Progenitor cell of endocrine pancreas (in vitro differentiated cells): ENCODE data around the gene TUSC2. TPM values are rescaled to one million over a fixed set of nuclear protein-coding genes. Genes with fewer than 3 reads are reported as not detected.
"Not testable (repeated sequence)": the region's sequence is repeated elsewhere in the genome, so short reads cannot be mapped to it uniquely, and the experiment has no call there.

Source experiments
- DNase-seq: peaks from one replicate; pipeline ENCODE4 v3.0.0; 2021; ENCODE audit warnings: low spot score; ENCODE audit not compliant: unreplicated experiment
- H3K27ac Mint-ChIP-seq: 2 replicates; pipeline ENCODE4 v1.8.0; 2021; ENCODE audit warnings: mild to moderate bottlenecking, moderate library complexity, mixed read lengths
- H3K27me3 Mint-ChIP-seq: 2 replicates; pipeline ENCODE4 v1.8.0; 2021; ENCODE audit warnings: mixed read lengths
- H3K36me3 Mint-ChIP-seq: 2 replicates; pipeline ENCODE4 v1.8.0; 2022; ENCODE audit warnings: mixed read lengths; ENCODE audit not compliant: insufficient read depth
- H3K4me1 Mint-ChIP-seq: 2 replicates; pipeline ENCODE4 v1.8.0; 2021; ENCODE audit warnings: low read depth, mixed read lengths
- H3K4me3 Mint-ChIP-seq: 2 replicates; pipeline ENCODE4 v1.8.0; 2021; ENCODE audit warnings: low read depth, mild to moderate bottlenecking, moderate library complexity, mixed read lengths
- H3K9me3 Mint-ChIP-seq: 2 replicates; pipeline ENCODE4 v1.8.0; 2021; ENCODE audit warnings: low read depth, mixed read lengths
- CTCF ChIP-seq: fragments of 200-600 bp; sonication (generic); IDR thresholded peaks from one replicate; pipeline ENCODE4 v1.5.0; 2021; ENCODE audit warnings: antibody characterized with exemption, mild to moderate bottlenecking; ENCODE audit not compliant: unreplicated experiment
- total RNA-seq: library from RNA; stranded (reverse); gene quantifications from 2 replicates; pipeline ENCODE4 v1.2.1, GENCODE V29; 2021

Gene TUSC2
- total RNA-seq, 1 donor from 2014 or later = 34.9 TPM

GRCh38 chr3:50287262-50287661, 40.8 kb downstream of the TUSC2 start:
- Mint-ChIP-seq H3K27ac (no peak overlapping the region), H3K4me3 (no peak overlapping the region), H3K4me1 (peaks cover 6% of the 10 kb centered on the region), H3K9me3 (no peaks in the 10 kb centered on the region), H3K36me3 (no peaks in the 10 kb centered on the region), H3K27me3 (peaks cover 1% of the 10 kb centered on the region)
- DNase-seq = no peak
- no peak for TF ChIP-seq CTCF

GRCh38 chr3:50286322-50287227, 41.4 kb downstream of the TUSC2 start:
- no peak for TF ChIP-seq CTCF
- no peak for DNase-seq
- Mint-ChIP-seq H3K27me3 (peaks cover 2% of the 10 kb centered on the region), H3K27ac (no peak overlapping the region), H3K4me1 (peaks cover 6% of the 10 kb centered on the region), H3K9me3 (no peaks in the 10 kb centered on the region), H3K36me3 (no peaks in the 10 kb centered on the region), H3K4me3 (no peak overlapping the region)

- not testable (repeated sequence) for DNase-seq, H3K36me3 Mint-ChIP-seq, H3K4me3 Mint-ChIP-seq, H3K4me1 Mint-ChIP-seq, H3K9me3 Mint-ChIP-seq, H3K27me3 Mint-ChIP-seq, H3K27ac Mint-ChIP-seq
Measured at GRCh38 chr3:50284121-50284520, 43.9 kb downstream of the TUSC2 start.

GRCh38 chr3:50279255-50280016, 48.6 kb downstream of the TUSC2 start:
- H3K27ac Mint-ChIP-seq = no peak overlapping the region
- H3K4me1 Mint-ChIP-seq = peaks cover 2% of the 10 kb centered on the region
- no peak for DNase-seq
- H3K36me3 Mint-ChIP-seq = peaks cover 1% of the 10 kb centered on the region
- no peaks in the 10 kb centered on the region for H3K9me3 Mint-ChIP-seq
- H3K4me3 Mint-ChIP-seq = no peak overlapping the region
- no peak for TF ChIP-seq CTCF
- peaks cover 44% of the 10 kb centered on the region for H3K27me3 Mint-ChIP-seq

GRCh38 chr3:50278880-50279224, 49.2 kb downstream of the TUSC2 start, which contains the start of gene LSMEM2:
Gene LSMEM2, plus strand, starts transcription at chr3:50279087. Its CDS starts 27 bp downstream, at chr3:50279114.
- H3K9me3 Mint-ChIP-seq = no peaks in the 10 kb centered on the region
- peaks cover 5% of the 10 kb centered on the region for H3K4me1 Mint-ChIP-seq
- peaks cover 5% of the 10 kb centered on the region for H3K36me3 Mint-ChIP-seq
- DNase-seq = no peak
- TF ChIP-seq CTCF = no peak
- H3K4me3 Mint-ChIP-seq = no peak within 1 kb of the TSS
- H3K27ac Mint-ChIP-seq = no peak within 1 kb of the TSS
- peaks cover 49% of the 10 kb centered on the region for H3K27me3 Mint-ChIP-seq
